ENCODE results near the gene MAP1S. TPM values are rescaled to one million over a fixed set of nuclear protein-coding genes. Genes with fewer than 3 reads are reported as not detected.

MAP1S gene
- total and polyA plus RNA-seq, 2 of the 8 experiments (the other 6 are each of a cell fraction or from before 2014, with no cell fraction given), result 66.7 to 115 TPM

DNA sequence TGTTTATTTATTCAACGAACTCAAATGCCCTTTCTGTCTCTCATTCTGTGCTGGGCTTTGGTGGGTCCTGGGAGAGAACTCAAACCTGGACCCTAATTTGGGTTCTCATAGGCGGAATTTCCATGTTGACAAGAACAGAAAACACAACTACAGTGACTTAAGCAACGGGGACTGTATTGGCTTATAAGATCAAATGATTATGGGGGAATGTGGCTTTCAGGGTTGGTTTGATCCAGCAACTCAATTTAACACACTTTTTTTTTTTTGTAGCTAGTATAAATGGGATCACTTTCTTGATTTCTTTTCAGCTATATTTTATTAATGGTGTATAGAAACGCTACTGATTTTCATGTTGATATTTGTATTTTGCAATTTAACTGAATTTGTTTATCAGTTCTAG, 41.9 kb downstream of the MAP1S start:
- no peak overlapping the region for H2BK15ac ChIP-seq (ENCODE audit: low read length)
- no peaks in the 10 kb centered on the region for H3K9me3 ChIP-seq (ENCODE audit: insufficient read depth in 2 of 2, low read depth in 1 of 2, low read length in 1 of 2)
- no peak overlapping the region for H3K4me2 ChIP-seq (ENCODE audit: insufficient read depth in 1 of 2, low read depth in 2 of 2, low read length in 2 of 2)
- H2AK5ac ChIP-seq (ENCODE audit: low read depth, low read length), result no peak overlapping the region
- H3K23ac ChIP-seq (ENCODE audit: insufficient read length), result no peak overlapping the region
- no peak overlapping the region for H3K18ac ChIP-seq (ENCODE audit: extremely low read depth, low read length)
- no peak overlapping the region for H3K4me3 ChIP-seq (ENCODE audit: extremely low read depth in 1 of 4, insufficient read depth in 2 of 4, low read depth in 3 of 4, low read length in 4 of 4)
- H3K36me3 ChIP-seq (ENCODE audit: control insufficient read depth in 2 of 4, insufficient read depth in 4 of 4, low read length in 3 of 4), result peaks cover 0 to 2% (median 0%) of the 10 kb centered on the region in 4 experiments; a peak in 1 of 8 replicates
- H3K27ac ChIP-seq (ENCODE audit: low read depth, low read length), result no peak overlapping the region
- FAIRE-seq (no peak), DNase-seq (ENCODE audit: low read depth in 1 of 2, low spot score in 2 of 2) (no peak)
- no peaks in the 10 kb centered on the region for H3K79me1 ChIP-seq (ENCODE audit: low read depth, low read length)
- WGBS, 2 experiments (ENCODE audit: extremely low coverage in 1 of 2, insufficient coverage in 1 of 2, insufficient read length in 1 of 2, insufficient replicate concordance in 2 of 2, low coverage in 1 of 2, low lambda C conversion rate in 2 of 2, missing lambda C conversion rate in 1 of 2), result 83% methylated on average over 4 of the region's 4 CpGs; no CpG with 5 or more reads in 1 of the 2 experiments
- no peak overlapping the region for H3K56ac ChIP-seq (replicated peaks; ENCODE audit: insufficient read length, low read depth, low read length)
- no peak overlapping the region for H2BK12ac ChIP-seq (ENCODE audit: low read depth, low read length)
- no peak overlapping the region for H4K91ac ChIP-seq (replicated peaks; ENCODE audit: insufficient read length, low read length)
- H4K8ac ChIP-seq (ENCODE audit: extremely low read depth, insufficient read depth, low read length), result no peak overlapping the region
- no peak overlapping the region for H2BK5ac ChIP-seq (ENCODE audit: low read depth, low read length)
- no peaks in the 10 kb centered on the region for H3K27me3 ChIP-seq (replicated peaks in 1 of 4; ENCODE audit: control insufficient read depth in 3 of 4, extremely low read depth in 1 of 4, insufficient read depth in 3 of 4, low read length in 3 of 4)
- no peaks in the 10 kb centered on the region; the same call in 1 of the 2 replicates for H3K23me2 ChIP-seq (ENCODE audit: low read depth, low read length)
- H4K20me1 ChIP-seq (replicated peaks in 1 of 2; ENCODE audit: control insufficient read depth in 1 of 2, insufficient read depth in 2 of 2, low read length in 2 of 2), result no peaks in the 10 kb centered on the region
- CTCF ChIA-PET (ENCODE audit: partially characterized antibody), result interaction anchor here (0.6 to 1.7 kb wide), 5 partner anchors 14 to 58 kb away, joined by 3 read pairs; no protein-coding TSS in a partner anchor
- H3K79me2 ChIP-seq (ENCODE audit: control insufficient read depth in 1 of 2, insufficient read depth in 2 of 2, low read length in 2 of 2), result no peaks in the 10 kb centered on the region
- no peaks in the 10 kb centered on the region; a peak in 1 of 7 replicates for H3K4me1 ChIP-seq (replicated peaks in 1 of 4; ENCODE audit: control insufficient read depth in 3 of 4, insufficient read depth in 4 of 4, low read length in 3 of 4)
- POLR2A ChIA-PET (ENCODE audit: partially characterized antibody), result no interaction called here
- no peak overlapping the region for H2AFZ ChIP-seq (ENCODE audit: low read length)
- H2BK120ac ChIP-seq (replicated peaks; ENCODE audit: low read depth, low read length), result no peak overlapping the region
- no peak overlapping the region for H4K5ac ChIP-seq (ENCODE audit: insufficient read length, low read depth, low read length)
- no peak overlapping the region for H3K9ac ChIP-seq (replicated peaks in 1 of 4; ENCODE audit: extremely low read depth in 1 of 4, low read depth in 3 of 4, low read length in 3 of 4)
- H3K14ac ChIP-seq (ENCODE audit: insufficient read length), result no peak overlapping the region
- no peak overlapping the region for H3K4ac ChIP-seq (replicated peaks; ENCODE audit: insufficient read length, low read depth, low read length)
- no peak overlapping the region for H2BK20ac ChIP-seq (ENCODE audit: low read length)
- no peak for TF ChIP-seq KDM1A (IDR thresholded peaks at IDR 0.05; ENCODE audit: borderline replicate concordance, low read length)
- TF ChIP-seq RFX5 (IDR thresholded peaks at IDR 0.05; ENCODE audit: borderline replicate concordance, low read depth, low read length), result no peak
- TF ChIP-seq, protein P1, sequence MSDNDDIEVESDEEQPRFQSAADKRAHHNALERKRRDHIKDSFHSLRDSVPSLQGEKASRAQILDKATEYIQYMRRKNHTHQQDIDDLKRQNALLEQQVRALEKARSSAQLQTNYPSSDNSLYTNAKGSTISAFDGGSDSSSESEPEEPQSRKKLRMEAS (IDR thresholded peaks at IDR 0.05), result no peak
- TF ChIP-seq PHF8 (conservative IDR thresholded peaks at IDR 0.05; ENCODE audit: low read depth, low read length), result no peak
- no peak for TF ChIP-seq SP1 (IDR thresholded peaks at IDR 0.05; ENCODE audit: low read depth, low read length)
- TF ChIP-seq FOSL1 (IDR thresholded peaks at IDR 0.05; ENCODE audit: insufficient read depth, low read depth, low read length), result no peak
- TF ChIP-seq YY1 (IDR thresholded peaks at IDR 0.05; ENCODE audit: low read depth, low read length), result no peak
- no peak for TF ChIP-seq CBX5 (IDR thresholded peaks at IDR 0.05; ENCODE audit: low read depth, low read length)
- TF ChIP-seq JUN (IDR thresholded peaks at IDR 0.05; ENCODE audit: low read depth, low read length), result no peak
- TF ChIP-seq HDAC6 (IDR thresholded peaks at IDR 0.05; ENCODE audit: low read depth, low read length), result no peak
- no peak for TF ChIP-seq RNF2 (IDR thresholded peaks at IDR 0.05; ENCODE audit: borderline replicate concordance, low read depth, low read length, missing control alignments, poor library complexity, severe bottlenecking)
- TF ChIP-seq SIRT6 (IDR thresholded peaks at IDR 0.05; ENCODE audit: low read length), result no peak
- TF ChIP-seq CREB1 (IDR thresholded peaks at IDR 0.05), result no peak
- TF ChIP-seq NANOG (IDR thresholded peaks at IDR 0.05; ENCODE audit: insufficient read depth, low read depth, low read length, poor library complexity, severe bottlenecking), result no peak
- no peak for TF ChIP-seq SUZ12 (IDR thresholded peaks at IDR 0.05; ENCODE audit: low read length)
